Spleen (tissue), 7 donors: Measurements from ENCODE around the gene RELA.

Experiments
- CTCF ChIP-seq, 11 experiments: fragments of 200-600 bp in 7 of 11; fragments of 450-650 bp in 4 of 11; sonication (generic) in 4 of 11; IDR thresholded peaks in 8 of 11; conservative IDR thresholded peaks in 3 of 11; 1 replicate in 7 of 11; 2 replicates in 4 of 11; pipeline versions ENCODE4 v1.4.0 to v1.8.0; 2016 to 2021; ENCODE audit warnings: antibody characterized with exemption in 11 of 11, inconsistent platforms in 4 of 11, mild to moderate bottlenecking in 1 of 11
- POLR2A ChIP-seq, 3 donors: fragments of 450-650 bp; IDR thresholded peaks; one replicate each; pipeline ENCODE4 v1.5.1; 2017; ENCODE audit warnings: antibody characterized with exemption in 3 of 3, mild to moderate bottlenecking in 1 of 3
- donor health status: DM: no; HTN: no; CAD: no; lungs with moderate emphysema.
- donor health status: DM: no; HTN: no; CAD: no.
- donor health status: DM: no; HTN: no; CAD: no.

- TF ChIP-seq CTCF (IDR thresholded peaks at IDR 0.05 in 8 of 11, conservative IDR thresholded peaks at IDR 0.05 in 3 of 11) = no peak
- TF ChIP-seq POLR2A (IDR thresholded peaks at IDR 0.05) = no peak
Observed at GRCh38 chr11:65708451-65708850, 45.7 kb upstream of the RELA start.
